Activated gamma-delta T cell treated with Interleukin-2 at 50 U/mL for 16 hours (primary cell): ENCODE results near the gene LOXL3.
A peak's percentile ranks its signal among the peaks of the same experiment; 100 is the strongest.

Experiments used
- DNase-seq: peaks from one replicate; pipeline ENCODE4 v3.0.0-alpha.2; 2020

LOXL3 gene

GRCh38 chr2:74525717-74526648 is 27.8 kb downstream of the LOXL3 start, which contains the start of gene DQX1:
DQX1 (minus strand) TSS chr2:74526231; CDS start chr2:74525729, 502 bp downstream.
- DNase-seq: no peak

- no peak for DNase-seq
These were observed 28.6 kb downstream of the LOXL3 start for GRCh38 chr2:74524955-74525716.

GRCh38 chr2:74524005-74524404 is 29.7 kb downstream of the LOXL3 start:
- no peak for DNase-seq

- DNase-seq: no peak
These were observed 31.2 kb downstream of the LOXL3 start for GRCh38 chr2:74522516-74522915.

GRCh38 chr2:74516650-74517049 is 37.1 kb downstream of the LOXL3 start:
- no peak for DNase-seq

GRCh38 chr2:74515981-74516633 is 37.6 kb downstream of the LOXL3 start:
- peak; percentile 63 for DNase-seq

- DNase-seq: no peak
These were observed 38.3 kb downstream of the LOXL3 start for GRCh38 chr2:74515271-74515980.

- DNase-seq: no peak
These were observed 39.1 kb downstream of the LOXL3 start, which contains the start of gene TLX2 for GRCh38 chr2:74514368-74515270. TLX2 (plus strand) TSS chr2:74514450; CDS start chr2:74514807, 357 bp downstream.

GRCh38 chr2:74513605-74514367 is 40.0 kb downstream of the LOXL3 start:
- DNase-seq: no peak

- DNase-seq: no peak
These were observed 40.8 kb downstream of the LOXL3 start for GRCh38 chr2:74512744-74513604.

GRCh38 chr2:74511104-74511989 is 42.4 kb downstream of the LOXL3 start:
- no peak for DNase-seq

- no peak for DNase-seq
These were observed 43.5 kb downstream of the LOXL3 start for GRCh38 chr2:74510272-74510671.

GRCh38 chr2:74507926-74508520 is 45.7 kb downstream of the LOXL3 start:
- DNase-seq: no peak

- DNase-seq: peak; percentile 99
These were observed 46.4 kb downstream of the LOXL3 start, which contains the start of gene PCGF1 for GRCh38 chr2:74507145-74507925. PCGF1 (minus strand) TSS chr2:74507695; CDS start chr2:74507668, 27 bp downstream.

- DNase-seq: no peak
These were observed 48.1 kb downstream of the LOXL3 start for GRCh38 chr2:74505448-74506246.

GRCh38 chr2:74504591-74504990 is 49.2 kb downstream of the LOXL3 start:
- DNase-seq: no peak
